Fibroblast of lung (primary cell): ENCODE results near the gene SH2D6.

Source experiments
- CTCF ChIP-seq, 2 donors: IDR thresholded peaks in 1 of 2; conservative IDR thresholded peaks in 1 of 2; 1 replicate in 1 of 2; 2 replicates in 1 of 2; pipeline ENCODE4 v1.5.1; 2011 to 2012; ENCODE audit warnings: low read length in 2 of 2, control low read depth in 1 of 2, inconsistent platforms in 1 of 2, low read depth in 1 of 2, mild to moderate bottlenecking in 1 of 2
- EZH2 ChIP-seq: IDR thresholded peaks from 2 replicates; pipeline ENCODE4 v1.5.1; 2012; ENCODE audit warnings: low read length, control low read depth, mild to moderate bottlenecking; ENCODE audit errors: missing control alignments

GRCh38 chr2:85468096-85468703, 49.7 kb downstream of the SH2D6 start:
- TF ChIP-seq CTCF (conservative IDR thresholded peaks at IDR 0.05 in 1 of 2, IDR thresholded peaks at IDR 0.05 in 1 of 2; ENCODE audit: low read depth in 1 of 2, low read length in 2 of 2) = no peak
- TF ChIP-seq EZH2 = no peak
